ENCODE data around the gene GRID1. TPM values are rescaled to one million over a fixed set of nuclear protein-coding genes. Genes with fewer than 3 reads are reported as not detected.

Gene GRID1
- total RNA-seq, 1 donor from 2014 or later = 1.4 TPM

DNA sequence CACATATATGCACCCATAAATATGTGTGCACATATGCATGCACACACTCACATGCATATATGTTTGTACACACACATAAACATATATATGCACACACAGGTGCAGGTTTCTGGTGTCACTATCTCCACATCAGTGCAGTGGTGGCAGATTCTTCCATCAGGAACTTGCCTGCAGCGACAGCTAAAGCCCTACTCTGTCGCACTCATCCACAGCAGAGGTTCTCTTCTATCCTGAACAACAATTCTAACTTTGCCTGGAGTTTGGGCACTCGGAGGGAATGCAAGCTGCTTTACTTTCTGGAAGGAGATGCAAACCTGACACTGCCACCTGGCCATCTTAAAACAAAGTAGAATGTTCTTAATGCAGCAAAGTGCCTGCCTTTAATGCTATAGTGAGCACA is 745.8 kb downstream of the GRID1 start:
- Histone ChIP-seq H3K36me3 (no peaks in the 10 kb centered on the region), H3K4me1 (no peaks in the 10 kb centered on the region), H3K27me3 (no peaks in the 10 kb centered on the region), H3K9me3 (no peaks in the 10 kb centered on the region), H3K27ac (no peak overlapping the region), H3K4me3 (no peak overlapping the region)
- intact Hi-C loops (cut with DNase I) = no loop called here
- TF ChIP-seq, protein P1, sequence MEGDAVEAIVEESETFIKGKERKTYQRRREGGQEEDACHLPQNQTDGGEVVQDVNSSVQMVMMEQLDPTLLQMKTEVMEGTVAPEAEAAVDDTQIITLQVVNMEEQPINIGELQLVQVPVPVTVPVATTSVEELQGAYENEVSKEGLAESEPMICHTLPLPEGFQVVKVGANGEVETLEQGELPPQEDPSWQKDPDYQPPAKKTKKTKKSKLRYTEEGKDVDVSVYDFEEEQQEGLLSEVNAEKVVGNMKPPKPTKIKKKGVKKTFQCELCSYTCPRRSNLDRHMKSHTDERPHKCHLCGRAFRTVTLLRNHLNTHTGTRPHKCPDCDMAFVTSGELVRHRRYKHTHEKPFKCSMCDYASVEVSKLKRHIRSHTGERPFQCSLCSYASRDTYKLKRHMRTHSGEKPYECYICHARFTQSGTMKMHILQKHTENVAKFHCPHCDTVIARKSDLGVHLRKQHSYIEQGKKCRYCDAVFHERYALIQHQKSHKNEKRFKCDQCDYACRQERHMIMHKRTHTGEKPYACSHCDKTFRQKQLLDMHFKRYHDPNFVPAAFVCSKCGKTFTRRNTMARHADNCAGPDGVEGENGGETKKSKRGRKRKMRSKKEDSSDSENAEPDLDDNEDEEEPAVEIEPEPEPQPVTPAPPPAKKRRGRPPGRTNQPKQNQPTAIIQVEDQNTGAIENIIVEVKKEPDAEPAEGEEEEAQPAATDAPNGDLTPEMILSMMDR (IDR thresholded peaks at IDR 0.05) = no peak
- no peak for DNase-seq (ENCODE audit: low spot score in 2 of 2)

DNA sequence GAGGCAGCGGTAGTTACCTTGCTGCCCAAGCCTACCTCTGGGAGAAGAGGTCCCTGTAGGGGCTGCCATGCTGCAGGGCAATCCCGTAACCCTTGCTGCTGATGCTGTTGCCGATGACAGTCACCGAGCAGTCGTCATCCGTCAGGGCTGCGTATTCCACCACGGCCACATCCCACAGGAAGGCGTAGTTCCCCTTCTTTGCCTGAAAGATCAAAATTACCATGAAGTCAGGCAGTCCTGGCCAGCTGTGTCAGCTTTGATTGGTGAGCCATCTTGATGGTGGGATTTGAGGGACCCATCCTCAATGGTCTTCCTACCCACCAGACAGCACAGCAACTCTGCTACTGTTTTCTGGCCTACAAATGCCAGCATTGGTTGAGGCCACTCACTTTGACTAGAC is 746.8 kb downstream of the GRID1 start:
- no peaks in the 10 kb centered on the region for H3K4me1 ChIP-seq
- H3K9me3 ChIP-seq = no peaks in the 10 kb centered on the region
- TF ChIP-seq, protein P1 (IDR thresholded peaks at IDR 0.05) = no peak
- H3K4me3 ChIP-seq = no peak overlapping the region
- DNase-seq (ENCODE audit: low spot score in 2 of 2) = no peak
- H3K27me3 ChIP-seq = no peaks in the 10 kb centered on the region
- intact Hi-C loops (cut with DNase I) = no loop called here
- no peak overlapping the region for H3K27ac ChIP-seq
- no peaks in the 10 kb centered on the region for H3K36me3 ChIP-seq

DNA sequence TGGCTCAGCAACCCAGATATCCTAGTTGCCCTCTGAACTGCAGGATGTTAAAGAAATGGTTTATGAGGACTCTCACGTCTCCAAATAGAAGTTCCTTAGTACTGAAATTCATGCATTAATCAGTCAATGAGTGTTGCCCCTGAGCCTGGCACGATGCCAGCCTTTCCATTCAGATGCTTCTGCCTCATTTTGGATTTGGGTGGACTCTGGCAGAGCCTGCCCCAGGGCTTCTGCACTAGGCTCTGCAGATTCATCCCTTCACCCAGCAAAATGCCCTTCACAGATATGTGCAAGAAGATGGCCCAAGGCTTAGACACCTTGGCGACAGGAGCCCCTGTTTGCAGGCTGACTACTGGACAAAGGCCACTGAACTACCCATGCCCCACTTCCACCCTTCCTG is 747.8 kb downstream of the GRID1 start:
- Histone ChIP-seq H3K4me3 (no peak overlapping the region), H3K9me3 (no peaks in the 10 kb centered on the region), H3K27me3 (no peaks in the 10 kb centered on the region), H3K27ac (no peak overlapping the region), H3K4me1 (no peaks in the 10 kb centered on the region), H3K36me3 (no peaks in the 10 kb centered on the region)
- intact Hi-C loops (cut with DNase I) = no loop called here
- TF ChIP-seq, protein P1 (IDR thresholded peaks at IDR 0.05) = no peak
- no peak for DNase-seq (ENCODE audit: low spot score in 2 of 2)

DNA sequence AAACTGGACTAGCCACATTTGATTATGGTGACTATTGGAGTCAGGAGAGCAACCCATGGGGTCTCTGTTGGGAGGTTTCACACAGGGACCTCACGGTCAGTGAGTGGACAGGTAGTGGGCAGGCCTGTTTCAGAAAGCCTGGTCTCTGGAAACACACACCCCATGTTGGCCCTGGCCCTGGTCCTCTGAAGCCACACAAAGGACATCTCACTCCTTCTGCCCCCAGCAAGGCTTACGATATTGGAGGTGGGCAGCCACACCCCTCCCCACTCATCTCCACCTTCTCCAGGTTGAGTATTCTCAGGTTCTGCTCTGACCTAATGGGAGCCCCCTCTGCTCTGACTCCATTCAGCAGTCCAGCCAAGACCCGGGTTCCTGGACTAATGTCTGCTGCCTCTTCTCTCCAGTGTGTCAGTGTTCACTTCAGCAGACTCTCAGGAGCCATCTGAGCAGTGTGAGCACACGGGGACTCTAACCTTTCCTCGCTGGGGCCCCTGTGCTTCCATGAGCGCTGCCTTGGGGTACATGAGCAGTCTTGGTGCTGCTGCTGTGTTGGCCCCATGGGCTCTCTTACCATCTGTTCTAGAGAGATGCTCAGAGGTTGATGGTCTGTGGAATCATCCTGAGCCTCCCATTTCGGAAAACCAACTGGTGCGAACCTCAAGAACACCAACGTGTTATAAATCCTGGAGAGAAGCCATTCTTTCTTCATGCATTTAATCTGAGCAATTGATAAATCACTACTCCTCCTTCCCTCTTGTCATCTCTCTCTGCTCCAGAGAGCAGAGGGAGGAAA is 748.6 kb downstream of the GRID1 start:
- Histone ChIP-seq H3K27me3 (no peaks in the 10 kb centered on the region), H3K4me3 (no peak overlapping the region), H3K4me1 (no peaks in the 10 kb centered on the region), H3K27ac (no peak overlapping the region), H3K36me3 (no peaks in the 10 kb centered on the region), H3K9me3 (no peaks in the 10 kb centered on the region)
- DNase-seq (ENCODE audit: low spot score in 2 of 2) = no peak
- intact Hi-C loops (cut with DNase I) = no loop called here
- TF ChIP-seq, protein P1 (IDR thresholded peaks at IDR 0.05) = no peak

DNA sequence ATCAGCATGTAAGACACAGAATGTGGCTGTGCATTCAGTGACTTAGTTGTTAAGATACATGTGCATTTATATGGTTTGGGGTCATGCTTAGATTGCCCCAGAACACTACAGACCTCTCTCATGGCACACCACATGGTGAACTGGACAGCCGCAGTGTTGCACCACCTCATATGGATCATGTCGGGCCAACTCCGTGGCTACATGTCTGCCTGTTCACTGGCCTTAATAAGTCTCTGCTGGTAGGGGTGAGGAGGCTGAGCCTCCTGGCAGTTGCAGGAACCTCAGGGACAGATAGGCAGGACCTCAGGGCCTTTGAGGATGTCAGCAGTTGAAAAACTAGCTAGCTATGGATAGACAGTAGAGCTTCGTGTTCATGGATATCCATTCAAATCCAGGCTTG is 751.0 kb downstream of the GRID1 start:
- DNase-seq (ENCODE audit: low spot score in 2 of 2) = no peak
- no peaks in the 10 kb centered on the region for H3K36me3 ChIP-seq
- H3K27ac ChIP-seq = no peak overlapping the region
- no peak overlapping the region for H3K4me3 ChIP-seq
- intact Hi-C loops (cut with DNase I) = no loop called here
- TF ChIP-seq, protein P1 (IDR thresholded peaks at IDR 0.05) = no peak
- no peaks in the 10 kb centered on the region for H3K9me3 ChIP-seq
- H3K4me1 ChIP-seq = no peaks in the 10 kb centered on the region
- H3K27me3 ChIP-seq = no peaks in the 10 kb centered on the region
